ENCODE measurements around the gene HNF1B.

DNA sequence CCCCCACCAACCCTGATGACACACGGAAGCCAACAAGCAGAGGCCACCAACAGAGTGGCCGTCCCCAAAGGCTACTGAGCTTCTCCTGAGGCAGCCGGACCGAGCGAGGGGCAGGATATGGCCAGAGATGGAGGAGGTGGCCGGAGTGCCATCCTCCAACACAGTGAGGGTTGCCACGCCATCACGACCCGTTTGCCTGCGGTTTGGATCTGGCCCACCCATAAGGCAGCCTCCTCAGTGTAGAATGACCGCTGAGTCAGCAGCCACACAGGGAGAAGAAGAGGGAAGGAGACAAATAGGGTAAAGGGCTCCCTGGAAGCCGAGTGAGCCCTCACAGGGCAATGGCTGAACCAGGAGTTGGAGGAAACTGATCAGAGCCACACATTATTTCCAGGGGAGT lies 13.8 kb downstream of the HNF1B start:
- TF ChIP-seq, protein P1, sequence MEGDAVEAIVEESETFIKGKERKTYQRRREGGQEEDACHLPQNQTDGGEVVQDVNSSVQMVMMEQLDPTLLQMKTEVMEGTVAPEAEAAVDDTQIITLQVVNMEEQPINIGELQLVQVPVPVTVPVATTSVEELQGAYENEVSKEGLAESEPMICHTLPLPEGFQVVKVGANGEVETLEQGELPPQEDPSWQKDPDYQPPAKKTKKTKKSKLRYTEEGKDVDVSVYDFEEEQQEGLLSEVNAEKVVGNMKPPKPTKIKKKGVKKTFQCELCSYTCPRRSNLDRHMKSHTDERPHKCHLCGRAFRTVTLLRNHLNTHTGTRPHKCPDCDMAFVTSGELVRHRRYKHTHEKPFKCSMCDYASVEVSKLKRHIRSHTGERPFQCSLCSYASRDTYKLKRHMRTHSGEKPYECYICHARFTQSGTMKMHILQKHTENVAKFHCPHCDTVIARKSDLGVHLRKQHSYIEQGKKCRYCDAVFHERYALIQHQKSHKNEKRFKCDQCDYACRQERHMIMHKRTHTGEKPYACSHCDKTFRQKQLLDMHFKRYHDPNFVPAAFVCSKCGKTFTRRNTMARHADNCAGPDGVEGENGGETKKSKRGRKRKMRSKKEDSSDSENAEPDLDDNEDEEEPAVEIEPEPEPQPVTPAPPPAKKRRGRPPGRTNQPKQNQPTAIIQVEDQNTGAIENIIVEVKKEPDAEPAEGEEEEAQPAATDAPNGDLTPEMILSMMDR (IDR thresholded peaks at IDR 0.05) = no peak
- TF ChIP-seq POLR2A (IDR thresholded peaks at IDR 0.05) = no peak
